ENCODE results near the gene PIAS1.

GRCh38 chr15:68239025-68239424, 184.9 kb downstream of the PIAS1 start:
- TF ChIP-seq CTCF (IDR thresholded peaks at IDR 0.05) (no peak), EZH2 (IDR thresholded peaks at IDR 0.05; ENCODE audit: borderline replicate concordance, insufficient read depth, low read depth, low read length, poor library complexity, severe bottlenecking) (no peak)
